Coronary artery (tissue), 2 donors: ENCODE results near the gene WHRN.
A peak's percentile ranks its signal among the peaks of the same experiment; 100 is the strongest.

Experiments used
- DNase-seq: peaks from one replicate; pipeline ENCODE4 v3.0.0-alpha.2; 2017; ENCODE audit warnings: low spot score
- H3K27ac ChIP-seq, 2 donors: fragments of 200-600 bp; sonication (generic); one replicate each; pipeline ENCODE4 v1.5.1; 2016 to 2019
- H3K4me3 ChIP-seq: fragments of 200-600 bp; sonication (generic); 2 replicates; pipeline ENCODE4 v1.5.1; 2016; ENCODE audit warnings: mild to moderate bottlenecking, moderate library complexity
- CTCF ChIP-seq: fragments of 200-600 bp; sonication (generic); IDR thresholded peaks from one replicate; pipeline ENCODE4 v1.5.1; 2019; ENCODE audit warnings: antibody characterized with exemption

WHRN gene

GRCh38 chr9:114465906-114466900 is 39.1 kb downstream of the WHRN start:
- H3K27ac ChIP-seq: no peak overlapping the region
- no peak for TF ChIP-seq CTCF
- DNase-seq: peak; percentile 58
- no peak overlapping the region for H3K4me3 ChIP-seq

- peak; percentile 36 for DNase-seq
- no peak overlapping the region for H3K4me3 ChIP-seq
- no peak overlapping the region for H3K27ac ChIP-seq
- no peak for TF ChIP-seq CTCF
These were observed 39.9 kb downstream of the WHRN start for GRCh38 chr9:114465417-114465816.

GRCh38 chr9:114464281-114465051 is 40.8 kb downstream of the WHRN start:
- no peak for TF ChIP-seq CTCF
- Histone ChIP-seq H3K4me3 (no peak overlapping the region), H3K27ac (no peak overlapping the region)
- DNase-seq: peak; percentile 29

- H3K27ac ChIP-seq: no peak overlapping the region
- TF ChIP-seq CTCF: no peak
- peak; percentile 3 for DNase-seq
- H3K4me3 ChIP-seq: no peak overlapping the region
These were observed 42.5 kb downstream of the WHRN start for GRCh38 chr9:114462791-114463190.

- DNase-seq: peak; percentile 14
- Histone ChIP-seq H3K4me3 (no peak overlapping the region), H3K27ac (no peak overlapping the region)
- no peak for TF ChIP-seq CTCF
These were observed 43.8 kb downstream of the WHRN start for GRCh38 chr9:114461468-114461867.

GRCh38 chr9:114460513-114461199 is 44.6 kb downstream of the WHRN start:
- no peak for TF ChIP-seq CTCF
- Histone ChIP-seq H3K27ac (no peak overlapping the region), H3K4me3 (no peak overlapping the region)
- DNase-seq: peak; percentile 26
